Left ventricle myocardium inferior (tissue), 1 donor: Measurements from ENCODE around the gene OR13A1. TPM values are rescaled to one million over a fixed set of nuclear protein-coding genes. Genes with fewer than 3 reads are reported as not detected.
"Not testable (repeated sequence)": the region's sequence is repeated elsewhere in the genome, so short reads cannot be mapped to it uniquely, and the experiment has no call there.

Source experiments
- DNase-seq: peaks from one replicate; pipeline ENCODE4 v3.0.0-alpha.2; 2020
- H3K27ac ChIP-seq: fragments of 200-600 bp; replicated peaks from 2 replicates; pipeline ENCODE4 v1.8.0; 2021
- H3K27me3 ChIP-seq: fragments of 200-600 bp; 2 replicates; pipeline ENCODE4 v1.8.0; 2021; ENCODE audit warnings: low read depth
- H3K36me3 ChIP-seq: fragments of 200-600 bp; 2 replicates; pipeline ENCODE4 v1.8.0; 2021
- H3K4me1 ChIP-seq: fragments of 200-600 bp; 2 replicates; pipeline ENCODE4 v1.8.0; 2021
- H3K4me3 ChIP-seq: fragments of 200-600 bp; 2 replicates; pipeline ENCODE4 v1.8.0; 2021; ENCODE audit warnings: mild to moderate bottlenecking, moderate library complexity
- H3K9me3 ChIP-seq: fragments of 200-600 bp; replicated peaks from 2 replicates; pipeline ENCODE4 v1.8.0; 2021
- intact Hi-C: fragments of 100-400 bp; cut with micrococcal nuclease; formaldehyde crosslinking; loops from one replicate; pipeline ENCODE4 v1.11.0; 2022
- total RNA-seq: library from RNA; stranded (reverse); fragmentation: NEBNext Ultra II Directional; extraction: Animal tissue kit (Norgen Biotek cat#: 25700); gene quantifications from one replicate; pipeline ENCODE4 v1.2.1, GENCODE V29; 2021
- TF ChIP-seq, protein P1 (sequence below): fragments of 200-600 bp; IDR thresholded peaks from 2 replicates; pipeline ENCODE4 v1.8.0; 2021; ENCODE audit warnings: antibody characterized with exemption, mild to moderate bottlenecking, borderline replicate concordance
- donor health status: DM: no; HTN: yes; CAD: no; lungs with severe emphysema.

OR13A1 gene
- total RNA-seq, 1 donor from 2014 or later: not detected

DNA sequence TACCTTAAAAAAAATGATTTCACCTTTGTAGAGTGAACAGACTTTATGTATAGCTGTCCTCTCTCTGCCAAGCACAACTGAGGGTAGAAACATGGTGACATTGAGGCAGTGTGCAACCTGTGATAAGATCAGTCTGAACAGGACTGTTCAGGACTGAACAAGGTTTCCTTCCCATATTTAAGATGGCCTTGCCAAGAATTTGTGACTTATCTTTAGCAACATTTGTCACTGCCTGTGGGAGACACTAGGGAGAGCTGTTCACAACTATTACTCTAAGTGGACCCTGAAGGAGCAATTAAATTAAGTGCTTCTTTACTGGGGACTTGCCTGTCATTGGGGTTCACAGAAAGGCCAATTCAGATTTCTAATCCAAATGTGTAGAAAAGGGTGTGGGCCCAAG is 6.7 kb downstream of the OR13A1 start:
- peaks cover 22% of the 10 kb centered on the region for H3K9me3 ChIP-seq
- intact Hi-C loops: no loop called here
- DNase-seq: no peak
- no peaks in the 10 kb centered on the region for H3K36me3 ChIP-seq
- H3K27me3 ChIP-seq: peaks cover 20% of the 10 kb centered on the region
- no peaks in the 10 kb centered on the region for H3K4me1 ChIP-seq
- TF ChIP-seq, protein P1, sequence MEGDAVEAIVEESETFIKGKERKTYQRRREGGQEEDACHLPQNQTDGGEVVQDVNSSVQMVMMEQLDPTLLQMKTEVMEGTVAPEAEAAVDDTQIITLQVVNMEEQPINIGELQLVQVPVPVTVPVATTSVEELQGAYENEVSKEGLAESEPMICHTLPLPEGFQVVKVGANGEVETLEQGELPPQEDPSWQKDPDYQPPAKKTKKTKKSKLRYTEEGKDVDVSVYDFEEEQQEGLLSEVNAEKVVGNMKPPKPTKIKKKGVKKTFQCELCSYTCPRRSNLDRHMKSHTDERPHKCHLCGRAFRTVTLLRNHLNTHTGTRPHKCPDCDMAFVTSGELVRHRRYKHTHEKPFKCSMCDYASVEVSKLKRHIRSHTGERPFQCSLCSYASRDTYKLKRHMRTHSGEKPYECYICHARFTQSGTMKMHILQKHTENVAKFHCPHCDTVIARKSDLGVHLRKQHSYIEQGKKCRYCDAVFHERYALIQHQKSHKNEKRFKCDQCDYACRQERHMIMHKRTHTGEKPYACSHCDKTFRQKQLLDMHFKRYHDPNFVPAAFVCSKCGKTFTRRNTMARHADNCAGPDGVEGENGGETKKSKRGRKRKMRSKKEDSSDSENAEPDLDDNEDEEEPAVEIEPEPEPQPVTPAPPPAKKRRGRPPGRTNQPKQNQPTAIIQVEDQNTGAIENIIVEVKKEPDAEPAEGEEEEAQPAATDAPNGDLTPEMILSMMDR: peak; percentile 38
- H3K27ac ChIP-seq: no peak overlapping the region
- no peak overlapping the region for H3K4me3 ChIP-seq

DNA sequence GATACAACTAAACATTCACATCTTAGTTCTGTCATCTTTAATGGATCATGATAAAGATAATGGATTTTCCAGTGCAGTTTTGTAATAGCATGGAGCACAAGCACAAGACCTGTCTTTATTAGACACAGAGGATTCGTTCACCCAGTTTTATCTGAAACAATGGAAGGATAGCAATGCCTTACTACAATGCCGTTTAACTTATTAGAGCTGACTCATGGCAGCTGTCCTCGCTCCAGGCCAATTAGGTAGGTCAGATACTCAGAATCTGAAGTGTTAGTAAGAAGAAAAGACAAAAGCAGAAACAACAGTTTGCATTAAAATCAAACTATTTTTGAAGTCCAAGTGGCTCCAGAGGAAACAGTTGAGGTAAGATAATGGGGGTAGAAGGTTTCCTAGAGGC is 12.8 kb downstream of the OR13A1 start:
- intact Hi-C loops: no loop called here
- H3K27me3 ChIP-seq: peaks cover 52% of the 10 kb centered on the region

DNA sequence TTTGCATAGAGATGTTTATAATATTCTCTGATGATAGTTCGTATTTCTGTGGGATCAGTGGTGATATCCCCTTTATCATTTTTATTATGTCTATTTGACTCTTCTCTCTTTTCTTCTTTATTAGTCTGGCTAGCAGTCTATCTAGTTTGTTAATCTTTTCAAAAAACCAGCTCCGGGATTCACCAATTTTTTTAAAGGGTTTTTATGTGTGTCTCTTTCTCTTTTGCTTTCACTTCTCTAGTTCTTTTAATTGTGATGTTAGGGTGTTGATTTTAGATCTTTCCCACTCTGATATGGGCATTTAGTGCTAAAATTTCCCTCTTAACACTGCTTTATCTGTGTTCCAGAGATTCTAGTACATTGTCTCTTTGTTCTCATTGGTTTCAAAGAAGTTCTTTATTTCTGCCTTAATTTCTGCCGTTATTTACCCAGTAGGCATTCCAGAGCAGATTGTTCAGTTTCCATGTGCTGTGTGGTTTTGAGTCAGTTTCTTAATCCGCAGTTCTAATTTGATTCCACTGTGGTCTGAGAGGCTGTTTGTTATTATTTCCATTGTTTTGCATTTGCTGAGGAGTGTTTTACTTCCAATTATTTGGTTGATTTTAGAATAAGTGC is 17.0 kb downstream of the OR13A1 start:
- Histone ChIP-seq H3K9me3 (peaks cover 20% of the 10 kb centered on the region), H3K27me3 (peaks cover 37% of the 10 kb centered on the region)
- intact Hi-C loops, H3K4me1 ChIP-seq, DNase-seq, H3K4me3 ChIP-seq, H3K27ac ChIP-seq, H3K36me3 ChIP-seq: not testable (repeated sequence)

More for the DNA sequence above, 12.8 kb downstream of the OR13A1 start:
- Histone ChIP-seq H3K4me1 (no peaks in the 10 kb centered on the region), H3K4me3 (no peak overlapping the region), H3K36me3 (no peaks in the 10 kb centered on the region), H3K27ac (no peak overlapping the region), H3K9me3 (no peaks in the 10 kb centered on the region)
- DNase-seq: no peak
- TF ChIP-seq, protein P1: no peak

DNA sequence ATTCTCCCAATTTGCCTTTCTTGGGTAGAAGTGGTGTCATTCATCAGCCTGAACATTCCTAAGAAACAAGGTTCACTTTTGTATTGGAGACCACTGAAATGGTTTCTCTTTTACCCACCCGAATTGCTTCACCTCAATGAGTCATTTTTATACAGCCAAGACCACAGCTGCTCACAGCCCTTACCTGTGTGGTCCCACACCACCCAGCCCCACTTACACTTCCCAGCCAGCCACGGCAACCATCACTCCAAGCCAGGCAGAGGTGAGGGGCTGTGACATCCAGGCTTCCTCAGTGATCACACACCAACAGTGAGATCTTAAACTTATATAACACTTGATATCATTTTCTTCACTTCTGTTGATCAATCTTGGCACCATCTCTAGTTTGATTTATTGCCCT is 20.7 kb downstream of the OR13A1 start:
- Histone ChIP-seq H3K27ac (no peak overlapping the region), H3K9me3 (peaks cover 20% of the 10 kb centered on the region), H3K4me3 (no peak overlapping the region), H3K4me1 (no peaks in the 10 kb centered on the region), H3K36me3 (no peaks in the 10 kb centered on the region), H3K27me3 (peaks cover 7% of the 10 kb centered on the region)
- DNase-seq: no peak
- TF ChIP-seq, protein P1: no peak
- intact Hi-C loops: no loop called here

DNA sequence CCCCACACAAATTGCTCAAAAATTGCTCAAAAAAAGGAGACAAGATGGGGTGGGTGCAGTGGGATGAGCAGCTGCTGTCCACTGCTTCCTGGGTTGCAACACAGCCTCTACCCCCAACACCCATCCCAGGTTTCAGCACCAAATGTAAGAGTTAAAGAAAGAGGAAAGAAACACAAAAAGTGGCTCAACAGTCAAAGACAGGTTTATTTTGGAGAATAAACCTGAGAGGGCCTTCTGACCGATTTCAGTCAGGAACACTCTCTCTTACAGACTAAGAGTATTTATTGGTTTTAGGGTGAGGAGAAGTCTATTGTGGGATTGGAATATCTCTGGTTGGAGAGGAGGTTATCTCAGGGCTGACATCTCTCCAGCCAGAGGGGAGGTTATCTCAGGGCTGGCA is 28.4 kb downstream of the OR13A1 start:
- intact Hi-C loops: no loop called here
- Histone ChIP-seq H3K4me3 (no peak overlapping the region), H3K27ac (no peak overlapping the region), H3K4me1 (no peaks in the 10 kb centered on the region), H3K36me3 (no peaks in the 10 kb centered on the region), H3K27me3 (peaks cover 14% of the 10 kb centered on the region), H3K9me3 (peaks cover 7% of the 10 kb centered on the region)
- DNase-seq: no peak
- TF ChIP-seq, protein P1: no peak

DNA sequence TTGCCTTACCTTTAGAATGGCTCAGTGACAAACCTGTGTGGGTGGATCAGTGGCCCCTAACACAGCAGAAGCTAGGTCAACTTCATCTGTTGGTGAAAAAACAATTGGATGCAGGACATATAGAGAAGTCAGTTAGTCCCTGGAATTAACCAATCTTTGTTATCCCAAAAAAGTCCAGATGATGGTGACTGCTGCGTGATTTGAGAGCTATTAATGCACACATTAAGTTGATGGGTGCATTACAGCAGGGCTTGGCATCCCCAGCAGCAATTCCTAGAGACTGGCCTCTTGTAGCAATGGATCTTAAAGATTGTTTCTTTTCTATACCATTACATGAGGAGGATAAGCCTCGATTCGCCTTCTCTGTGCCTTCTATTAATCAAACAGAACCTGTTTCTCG is 33.3 kb downstream of the OR13A1 start:
- DNase-seq: no peak
- intact Hi-C loops: no loop called here
- H3K4me3 ChIP-seq: no peak overlapping the region
- no peak overlapping the region for H3K27ac ChIP-seq
- no peaks in the 10 kb centered on the region for H3K36me3 ChIP-seq
- peaks cover 18% of the 10 kb centered on the region for H3K27me3 ChIP-seq
- TF ChIP-seq, protein P1: no peak
- peaks cover 14% of the 10 kb centered on the region for H3K4me1 ChIP-seq
- peaks cover 6% of the 10 kb centered on the region for H3K9me3 ChIP-seq
